Testis (tissue), 2 donors: ENCODE data around the gene L3MBTL4.

ENCODE experiments used
- POLR2A ChIP-seq: fragments of 450-650 bp; IDR thresholded peaks from one replicate; pipeline ENCODE4 v1.6.1; 2017; ENCODE audit warnings: antibody characterized with exemption, mild to moderate bottlenecking, moderate library complexity
- TF ChIP-seq, protein P1 (sequence below), 3 experiments: fragments of 450-650 bp in 2 of 3; fragments of 200-600 bp in 1 of 3; sonication (generic) in 1 of 3; IDR thresholded peaks; one replicate each; pipeline ENCODE4 v1.5.1; 2016 to 2019; ENCODE audit warnings: antibody characterized with exemption in 3 of 3, mild to moderate bottlenecking in 2 of 3, moderate library complexity in 1 of 3

DNA sequence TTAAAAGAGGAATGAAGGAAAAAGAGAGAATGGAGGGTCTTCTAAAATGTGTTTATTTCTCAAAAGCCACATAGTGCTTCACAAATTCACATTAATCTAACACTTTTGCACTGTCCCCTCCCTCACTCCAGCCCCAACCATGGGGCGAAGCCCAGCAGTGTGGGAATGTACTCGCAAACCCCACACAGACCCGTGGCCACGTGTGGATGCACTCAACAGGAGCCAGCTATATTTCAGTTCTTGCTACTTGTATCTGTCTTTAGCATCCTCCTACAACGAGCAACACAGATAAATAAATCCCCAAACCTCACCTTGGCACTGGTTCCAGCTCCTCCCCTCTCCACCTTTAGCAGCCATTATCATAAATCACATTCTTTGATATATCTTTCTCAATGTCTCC lies 427.5 kb downstream of the L3MBTL4 start:
- TF ChIP-seq, protein P1, sequence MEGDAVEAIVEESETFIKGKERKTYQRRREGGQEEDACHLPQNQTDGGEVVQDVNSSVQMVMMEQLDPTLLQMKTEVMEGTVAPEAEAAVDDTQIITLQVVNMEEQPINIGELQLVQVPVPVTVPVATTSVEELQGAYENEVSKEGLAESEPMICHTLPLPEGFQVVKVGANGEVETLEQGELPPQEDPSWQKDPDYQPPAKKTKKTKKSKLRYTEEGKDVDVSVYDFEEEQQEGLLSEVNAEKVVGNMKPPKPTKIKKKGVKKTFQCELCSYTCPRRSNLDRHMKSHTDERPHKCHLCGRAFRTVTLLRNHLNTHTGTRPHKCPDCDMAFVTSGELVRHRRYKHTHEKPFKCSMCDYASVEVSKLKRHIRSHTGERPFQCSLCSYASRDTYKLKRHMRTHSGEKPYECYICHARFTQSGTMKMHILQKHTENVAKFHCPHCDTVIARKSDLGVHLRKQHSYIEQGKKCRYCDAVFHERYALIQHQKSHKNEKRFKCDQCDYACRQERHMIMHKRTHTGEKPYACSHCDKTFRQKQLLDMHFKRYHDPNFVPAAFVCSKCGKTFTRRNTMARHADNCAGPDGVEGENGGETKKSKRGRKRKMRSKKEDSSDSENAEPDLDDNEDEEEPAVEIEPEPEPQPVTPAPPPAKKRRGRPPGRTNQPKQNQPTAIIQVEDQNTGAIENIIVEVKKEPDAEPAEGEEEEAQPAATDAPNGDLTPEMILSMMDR (IDR thresholded peaks at IDR 0.05): no peak
- no peak for TF ChIP-seq POLR2A
